H1 (cell line): ENCODE results near the gene SUSD1. TPM values are rescaled to one million over a fixed set of nuclear protein-coding genes. Genes with fewer than 3 reads are reported as not detected.

Source experiments
- CTCF ChIA-PET: fragments of 300-600 bp; sonication (Branson Sonifier 250); formaldehyde crosslinking; loops from one replicate; lab custom pipeline; 2021; ENCODE audit not compliant: partially characterized antibody; lab: Charles Lee
- POLR2A ChIA-PET: fragments of 300-600 bp; sonication (Branson Sonifier 250); formaldehyde crosslinking; loops from one replicate; lab custom pipeline; 2021; ENCODE audit warnings: inconsistent platforms; ENCODE audit not compliant: partially characterized antibody; lab: Charles Lee
- DNase-seq, 2 experiments: peaks; one replicate each; pipeline versions ENCODE4 v3.0.0 to v3.0.0-alpha.2; 2010 to 2022; ENCODE audit warnings: low spot score in 2 of 2, low read depth in 1 of 2, mixed read lengths in 1 of 2
- FAIRE-seq: peaks from 2 replicates; lab custom pipeline; 2011; peaks lifted over from hg19 to GRCh38; lab: Jason Lieb, UNC
- H2AFZ ChIP-seq: 2 replicates; pipeline ENCODE4 v1.8.1; 2012; ENCODE audit warnings: low read length, inconsistent platforms
- H2AK5ac ChIP-seq: 2 replicates; pipeline ENCODE4 v1.6.1; 2013; ENCODE audit warnings: low read depth, low read length
- H2BK120ac ChIP-seq: replicated peaks from 2 replicates; pipeline ENCODE3; 2013; ENCODE audit warnings: low read depth, low read length, inconsistent platforms
- H2BK12ac ChIP-seq: 2 replicates; pipeline ENCODE4 v1.6.1; 2013; ENCODE audit warnings: low read depth, low read length
- H2BK15ac ChIP-seq: 2 replicates; pipeline ENCODE4 v1.6.1; 2013; ENCODE audit warnings: low read length
- H2BK20ac ChIP-seq: 2 replicates; pipeline ENCODE4 v1.6.1; 2013; ENCODE audit warnings: low read length
- H2BK5ac ChIP-seq: 2 replicates; pipeline ENCODE4 v1.6.1; 2013; ENCODE audit warnings: low read depth, low read length
- H3K14ac ChIP-seq: 2 replicates; pipeline ENCODE4 v1.6.1; 2013; ENCODE audit warnings: inconsistent platforms; ENCODE audit not compliant: insufficient read length
- H3K18ac ChIP-seq: 2 replicates; pipeline ENCODE4 v1.6.1; 2013; ENCODE audit warnings: low read length; ENCODE audit errors: extremely low read depth
- H3K23ac ChIP-seq: 2 replicates; pipeline ENCODE4 v1.6.1; 2013; ENCODE audit warnings: inconsistent platforms; ENCODE audit not compliant: insufficient read length
- H3K23me2 ChIP-seq: 2 replicates; pipeline ENCODE4 v1.6.1; 2013; ENCODE audit warnings: low read depth, low read length
- H3K27ac ChIP-seq: 2 replicates; pipeline ENCODE4 v1.6.1; 2011; ENCODE audit warnings: low read depth, low read length, inconsistent platforms
- H3K27me3 ChIP-seq, 4 experiments: replicated peaks in 1 of 4; 1 replicate in 1 of 4; 2 replicates in 3 of 4; pipeline versions ENCODE4 v1.6.1 to v1.8.1; 2011 to 2013; ENCODE audit warnings: low read length in 3 of 4, mild to moderate bottlenecking in 3 of 4, inconsistent platforms in 2 of 4, mixed read lengths in 2 of 4, moderate library complexity in 1 of 4; ENCODE audit not compliant: control insufficient read depth in 3 of 4, insufficient read depth in 3 of 4; ENCODE audit errors: extremely low read depth in 1 of 4
- H3K36me3 ChIP-seq, 4 experiments: 2 replicates each; pipeline versions ENCODE4 v1.6.1 to v1.8.1; 2011 to 2013; ENCODE audit warnings: mild to moderate bottlenecking in 4 of 4, low read length in 3 of 4, moderate library complexity in 2 of 4, control low read depth in 1 of 4, inconsistent platforms in 1 of 4; ENCODE audit not compliant: insufficient read depth in 4 of 4, control insufficient read depth in 2 of 4
- H3K4ac ChIP-seq: replicated peaks from 2 replicates; pipeline ENCODE3; 2013; ENCODE audit warnings: low read length, low read depth, mixed read lengths, inconsistent platforms; ENCODE audit not compliant: insufficient read length
- H3K4me1 ChIP-seq, 4 experiments: replicated peaks in 1 of 4; 1 replicate in 1 of 4; 2 replicates in 3 of 4; pipeline versions ENCODE4 v1.6.1 to v1.8.1; 2011 to 2013; ENCODE audit warnings: low read length in 3 of 4, inconsistent platforms in 2 of 4, mixed read lengths in 1 of 4; ENCODE audit not compliant: insufficient read depth in 4 of 4, control insufficient read depth in 3 of 4
- H3K4me2 ChIP-seq, 2 experiments: 2 replicates each; pipeline versions ENCODE4 v1.6.1 to v1.8.1; 2011 to 2013; ENCODE audit warnings: low read depth in 2 of 2, low read length in 2 of 2, control low read depth in 1 of 2, inconsistent platforms in 1 of 2, mild to moderate bottlenecking in 1 of 2; ENCODE audit not compliant: insufficient read depth in 1 of 2
- H3K4me3 ChIP-seq, 4 experiments: fragments of 200-600, 300-600 bp in 1 of 4; sonication (generic), shearing (Covaris generic), sonication (Bioruptor Twin) in 1 of 4; 2 replicates each; pipeline versions ENCODE4 v1.5.1 to v1.8.1; 2011 to 2016; ENCODE audit warnings: low read length in 4 of 4, low read depth in 3 of 4, control low read depth in 2 of 4, inconsistent platforms in 2 of 4, mild to moderate bottlenecking in 2 of 4, mixed read lengths in 1 of 4, moderate library complexity in 1 of 4; ENCODE audit not compliant: insufficient read depth in 2 of 4; ENCODE audit errors: extremely low read depth in 1 of 4
- H3K56ac ChIP-seq: replicated peaks from 2 replicates; pipeline ENCODE3; 2013; ENCODE audit warnings: low read depth, mild to moderate bottlenecking, mixed read lengths, low read length, inconsistent platforms; ENCODE audit not compliant: insufficient read length
- H3K79me1 ChIP-seq: 2 replicates; pipeline ENCODE4 v1.6.1; 2013; ENCODE audit warnings: low read depth, low read length, control low read depth
- H3K79me2 ChIP-seq, 2 experiments: 2 replicates each; pipeline versions ENCODE4 v1.6.1 to v1.8.1; 2012 to 2013; ENCODE audit warnings: low read length in 2 of 2, mild to moderate bottlenecking in 2 of 2, inconsistent platforms in 1 of 2; ENCODE audit not compliant: insufficient read depth in 2 of 2, control insufficient read depth in 1 of 2
- H3K9ac ChIP-seq, 4 experiments: replicated peaks in 1 of 4; 1 replicate in 1 of 4; 2 replicates in 3 of 4; pipeline versions ENCODE4 v1.6.1 to v1.8.1; 2011 to 2013; ENCODE audit warnings: low read depth in 3 of 4, low read length in 3 of 4, control low read depth in 2 of 4, mild to moderate bottlenecking in 2 of 4, moderate library complexity in 2 of 4, inconsistent platforms in 1 of 4; ENCODE audit errors: extremely low read depth in 1 of 4
- H3K9me3 ChIP-seq, 2 experiments: 2 replicates each; pipeline versions ENCODE4 v1.6.1 to v1.8.1; 2012 to 2013; ENCODE audit warnings: mild to moderate bottlenecking in 2 of 2, moderate library complexity in 2 of 2, control low read depth in 1 of 2, inconsistent platforms in 1 of 2, low read depth in 1 of 2, low read length in 1 of 2, mixed read lengths in 1 of 2; ENCODE audit not compliant: insufficient read depth in 2 of 2
- H4K20me1 ChIP-seq, 2 experiments: replicated peaks in 1 of 2; 2 replicates each; pipeline versions ENCODE3 to v1.8.1; 2011 to 2013; ENCODE audit warnings: inconsistent platforms in 2 of 2, low read length in 2 of 2, mild to moderate bottlenecking in 1 of 2; ENCODE audit not compliant: insufficient read depth in 2 of 2, control insufficient read depth in 1 of 2
- H4K5ac ChIP-seq: 2 replicates; pipeline ENCODE4 v1.6.1; 2013; ENCODE audit warnings: low read length, low read depth, mixed read lengths, inconsistent platforms; ENCODE audit not compliant: insufficient read length
- H4K8ac ChIP-seq: 2 replicates; pipeline ENCODE4 v1.8.0; 2013; ENCODE audit warnings: mild to moderate bottlenecking, moderate library complexity, low read length, inconsistent platforms; ENCODE audit not compliant: insufficient read depth; ENCODE audit errors: extremely low read depth
- H4K91ac ChIP-seq: replicated peaks from 2 replicates; pipeline ENCODE3; 2013; ENCODE audit warnings: low read length, mixed read lengths, inconsistent platforms; ENCODE audit not compliant: insufficient read length
- CREB1 ChIP-seq: IDR thresholded peaks from 2 replicates; pipeline ENCODE4 v1.6.1; 2012; ENCODE audit warnings: inconsistent platforms
- EZH2 ChIP-seq: fragments of 200-600 bp; sonication (generic); IDR thresholded peaks from 2 replicates; pipeline ENCODE4 v1.7.1; 2012; ENCODE audit warnings: low read depth, mild to moderate bottlenecking, moderate library complexity, low read length, inconsistent platforms; ENCODE audit not compliant: severe bottlenecking
- HDAC2 ChIP-seq, 2 experiments: fragments of 300-600 bp in 1 of 2; sonication (generic) in 1 of 2; IDR thresholded peaks; 2 replicates each; pipeline ENCODE4 v1.6.1; 2011 to 2012; ENCODE audit warnings: low read depth in 2 of 2, low read length in 2 of 2, mild to moderate bottlenecking in 2 of 2, moderate library complexity in 2 of 2, borderline replicate concordance in 1 of 2, inconsistent platforms in 1 of 2
- JUN ChIP-seq: IDR thresholded peaks from 2 replicates; pipeline ENCODE4 v1.6.1; 2011; ENCODE audit warnings: low read depth, mild to moderate bottlenecking, improper control_type of control experiment, low read length
- PHF8 ChIP-seq: fragments of 200-600 bp; sonication (generic); conservative IDR thresholded peaks from 2 replicates; pipeline ENCODE4 v1.7.1; 2012; ENCODE audit warnings: low read depth, mild to moderate bottlenecking, inconsistent platforms, low read length, moderate library complexity
- WGBS, 2 experiments: shearing (Covaris generic) in 1 of 2; methylation state at CpG; one replicate each; pipeline versions ENCODE4 v1.1.6 to v1.1.7; 2013 to 2015; ENCODE audit warnings: low lambda C conversion rate in 2 of 2, mixed read lengths in 2 of 2, inconsistent platforms in 1 of 2, low coverage in 1 of 2, missing lambda C conversion rate in 1 of 2; ENCODE audit not compliant: insufficient replicate concordance in 2 of 2, insufficient coverage in 1 of 2, insufficient read length in 1 of 2; ENCODE audit errors: extremely low coverage in 1 of 2, missing lambda C conversion rate in 1 of 2; 5-methylcytosine and 5-hydroxymethylcytosine counted together
- polyA plus RNA-seq, 7 experiments: library from polyadenylated mRNA; depleted of rRNA in 3 of 7; stranded (reverse) in 5 of 7; unstranded in 2 of 7; fragments of >200 nt in 5 of 7; fragments of 200-250 nt in 2 of 7; gene quantifications; 1 replicate in 5 of 7; 2 replicates in 1 of 7; 4 replicates in 1 of 7; pipeline versions ENCODE4 v1.2.1 to v1.2.3, GENCODE V29; 2011 to 2013; ENCODE audit warnings: missing spikeins in 2 of 7, mixed read lengths in 2 of 7
- total RNA-seq: library from RNA; stranded (reverse); fragmentation: NEBNext Ultra II Directional; extraction: Animal tissue kit (Norgen Biotek cat#: 25700); gene quantifications from 2 replicates; pipeline ENCODE4 v1.2.1, GENCODE V29; 2021
- TF ChIP-seq, protein P1 (sequence below): IDR thresholded peaks from 2 replicates; pipeline ENCODE4 v1.6.1; 2011; ENCODE audit warnings: low read depth, mild to moderate bottlenecking, low read length; ENCODE audit not compliant: insufficient read depth

SUSD1 gene
- total and polyA plus RNA-seq, 2 of the 8 experiments (the other 6 are each of a cell fraction or from before 2014, with no cell fraction given), result 2.8 to 7.2 TPM

DNA sequence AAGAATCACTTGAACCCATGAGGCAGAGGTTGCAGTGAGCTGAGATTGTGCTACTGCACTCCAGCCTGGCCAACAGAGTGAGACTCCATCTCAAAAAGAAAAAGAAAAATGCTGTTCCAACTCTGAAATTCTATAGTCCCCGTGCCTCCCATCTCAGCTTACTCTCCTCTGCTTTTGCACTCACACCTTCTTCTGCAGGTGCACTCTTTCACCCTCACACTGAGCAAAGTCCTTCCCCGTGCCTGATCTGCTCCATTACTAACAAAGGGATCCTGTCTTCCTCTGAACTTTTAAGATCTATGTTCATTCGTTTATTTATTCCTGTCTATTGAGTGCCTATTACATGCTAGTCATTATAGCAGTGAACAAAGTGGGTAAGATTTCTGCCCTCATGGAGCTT, 47.8 kb downstream of the SUSD1 start:
- no peak overlapping the region for H2BK20ac ChIP-seq
- DNase-seq (no peak), FAIRE-seq (no peak)
- H3K23ac ChIP-seq, result no peak overlapping the region
- no peaks in the 10 kb centered on the region for H3K36me3 ChIP-seq
- peaks cover 0 to 7% (median 2%) of the 10 kb centered on the region in 4 experiments; a peak in 3 of 7 replicates for H3K4me1 ChIP-seq
- no peaks in the 10 kb centered on the region for H3K27me3 ChIP-seq
- H2BK15ac ChIP-seq, result no peak overlapping the region
- no peaks in the 10 kb centered on the region; the same call in 1 of the 2 replicates for H3K23me2 ChIP-seq
- H2BK120ac ChIP-seq, result no peak overlapping the region
- no peak overlapping the region for H3K4ac ChIP-seq
- no peak overlapping the region for H4K5ac ChIP-seq
- TF ChIP-seq PHF8 (no peak), JUN (no peak), CREB1 (no peak), EZH2 (no peak), HDAC2 (IDR thresholded peaks at IDR 0.05; ENCODE audit: borderline replicate concordance in 1 of 2, low read depth in 2 of 2, low read length in 2 of 2) (no peak)
- TF ChIP-seq, protein P1, sequence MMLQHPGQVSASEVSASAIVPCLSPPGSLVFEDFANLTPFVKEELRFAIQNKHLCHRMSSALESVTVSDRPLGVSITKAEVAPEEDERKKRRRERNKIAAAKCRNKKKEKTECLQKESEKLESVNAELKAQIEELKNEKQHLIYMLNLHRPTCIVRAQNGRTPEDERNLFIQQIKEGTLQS, result no peak
- no peak overlapping the region for H4K91ac ChIP-seq
- H2AK5ac ChIP-seq, result no peak overlapping the region
- H3K4me2 ChIP-seq, result no peak overlapping the region
- no peak overlapping the region for H3K9ac ChIP-seq
- H3K56ac ChIP-seq, result no peak overlapping the region
- no peak overlapping the region for H3K4me3 ChIP-seq
- 83% methylated on average over 3 of the region's 3 CpGs; no CpG with 5 or more reads in 1 of the 2 experiments for WGBS, 2 experiments
- CTCF ChIA-PET, result interaction anchor here (1.3 to 1.7 kb wide), 3 partner anchors 13 to 29 kb away, joined by 3 to 8 read pairs (median 5); no protein-coding TSS in a partner anchor
- H3K18ac ChIP-seq, result no peak overlapping the region
- no peaks in the 10 kb centered on the region for H4K20me1 ChIP-seq
- H3K79me2 ChIP-seq, result no peaks in the 10 kb centered on the region
- H4K8ac ChIP-seq, result no peak overlapping the region
- no peaks in the 10 kb centered on the region for H3K79me1 ChIP-seq
- H2BK5ac ChIP-seq, result no peak overlapping the region
- no peaks in the 10 kb centered on the region for H3K9me3 ChIP-seq
- no peak overlapping the region for H3K27ac ChIP-seq
- POLR2A ChIA-PET, result no interaction called here
- no peak overlapping the region for H3K14ac ChIP-seq
- no peak overlapping the region for H2BK12ac ChIP-seq
- H2AFZ ChIP-seq, result no peak overlapping the region
